GM18526 (cell line): ENCODE measurements around the gene OSBPL1A.

Source experiments
- POLR2A ChIP-seq: IDR thresholded peaks from 3 replicates; pipeline ENCODE4 v1.6.1; 2011; ENCODE audit not compliant: insufficient read length; ENCODE audit errors: extremely low read depth

OSBPL1A gene

DNA sequence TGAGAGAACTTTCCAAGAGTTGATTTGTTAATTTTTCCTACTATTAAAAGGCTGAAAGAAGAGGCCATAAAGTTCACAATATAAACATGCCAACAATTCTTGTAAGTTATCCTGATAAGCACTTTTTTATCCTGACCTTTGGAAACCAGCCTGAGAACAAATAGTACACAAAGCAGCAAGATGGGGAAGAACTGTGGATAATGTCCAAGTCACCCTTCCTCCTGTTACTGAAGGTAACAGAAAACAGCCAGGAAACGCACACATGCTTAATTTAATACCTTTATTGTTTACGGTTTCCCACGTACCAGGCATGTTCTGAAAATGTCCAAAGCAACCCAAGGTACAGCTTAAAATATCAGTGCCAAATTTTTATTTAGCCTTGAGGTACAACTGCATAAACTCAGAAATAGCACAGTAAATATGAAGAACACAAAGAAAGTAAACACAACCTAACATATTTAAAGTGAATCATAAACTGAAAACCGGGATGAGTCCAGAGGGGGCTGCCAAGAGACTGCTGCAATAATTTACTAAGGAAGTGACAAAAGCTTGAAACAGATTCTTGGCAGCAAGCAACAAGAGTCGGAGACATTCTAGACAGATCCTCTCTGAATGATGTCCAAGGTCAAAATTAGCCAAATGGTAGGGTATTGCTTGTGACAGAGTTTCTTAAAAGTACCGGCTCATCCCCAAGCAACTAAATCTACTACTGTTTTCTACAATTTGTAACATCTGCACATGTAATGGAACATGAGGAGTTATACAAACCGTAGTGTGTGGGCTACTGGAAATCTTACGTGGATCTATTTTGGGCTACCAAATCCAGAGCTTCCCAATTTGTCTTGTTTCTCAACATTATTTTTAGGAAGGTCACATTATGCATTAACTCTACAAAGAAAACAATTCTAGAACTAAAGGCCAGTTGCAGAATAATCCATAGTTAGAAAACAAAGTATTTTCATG lies 165.6 kb downstream of the OSBPL1A start:
- no peak for TF ChIP-seq POLR2A

DNA sequence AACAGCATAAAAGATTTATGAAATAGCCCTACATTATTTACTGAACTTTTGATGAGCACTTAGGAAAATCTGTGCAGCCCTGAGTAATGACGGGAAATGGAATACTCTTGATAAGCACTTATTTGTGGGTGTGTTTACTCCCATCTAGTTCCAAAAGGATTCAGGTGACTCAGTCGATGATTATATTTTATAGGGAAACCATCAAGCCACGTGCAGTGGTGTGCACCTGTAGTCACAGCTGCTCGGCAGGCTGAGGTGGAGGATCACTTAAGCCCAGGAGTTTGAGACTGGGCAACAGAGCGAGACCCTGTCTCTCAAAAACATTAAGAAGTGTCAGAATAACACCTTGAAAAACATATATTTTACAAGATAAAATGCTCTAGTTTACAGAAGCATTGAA lies 166.9 kb downstream of the OSBPL1A start:
- TF ChIP-seq POLR2A: no peak

DNA sequence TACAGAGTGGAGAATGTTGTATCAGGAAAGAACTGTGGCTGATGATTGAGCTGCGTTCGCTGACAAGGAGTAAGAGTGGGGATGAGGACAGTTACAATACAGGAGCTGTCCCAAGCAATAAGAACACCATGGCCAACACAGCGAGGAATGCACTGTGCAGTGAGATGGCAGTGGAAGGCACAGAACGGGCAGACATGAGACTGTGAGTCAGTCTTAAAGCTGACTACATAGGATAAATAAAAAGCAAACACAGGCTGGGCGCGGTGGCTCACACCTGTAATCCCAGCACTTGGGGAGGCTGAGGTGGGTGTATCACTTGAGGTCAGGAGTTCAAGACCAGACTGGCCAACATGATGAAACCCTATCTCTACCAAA lies 169.0 kb downstream of the OSBPL1A start:
- no peak for TF ChIP-seq POLR2A

DNA sequence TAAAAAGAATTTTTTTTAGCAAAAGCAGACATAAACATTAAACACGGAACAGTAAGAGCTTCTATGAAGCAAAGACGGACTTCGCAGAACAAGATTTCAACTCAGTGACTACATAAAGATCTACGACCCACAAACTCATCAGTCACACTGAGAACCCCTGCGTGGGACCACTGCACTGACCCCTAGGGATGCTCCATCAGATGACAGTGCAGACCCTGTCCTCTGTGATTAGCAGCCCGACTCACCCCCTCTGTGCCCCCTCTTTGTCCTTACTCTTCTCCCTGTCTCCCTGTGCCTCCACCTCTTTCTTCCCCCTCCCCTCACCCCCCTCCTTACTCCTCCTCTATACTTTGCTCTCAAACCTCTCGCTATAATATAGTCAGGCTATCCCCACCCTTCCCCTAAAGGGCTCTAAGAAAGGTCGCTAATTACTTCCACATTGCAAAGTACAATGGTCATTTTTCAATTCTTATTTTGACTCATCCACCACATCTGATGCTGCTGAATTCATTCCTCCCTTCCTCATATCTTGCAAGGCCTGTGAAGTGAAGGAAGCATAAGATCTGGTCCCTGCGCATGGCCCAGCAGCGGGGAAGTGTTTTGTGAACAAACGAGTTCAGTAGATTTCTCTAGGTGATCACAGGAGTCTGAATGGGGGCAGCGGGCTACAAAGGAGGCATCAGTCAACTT lies 169.5 kb downstream of the OSBPL1A start:
- no peak for TF ChIP-seq POLR2A

DNA sequence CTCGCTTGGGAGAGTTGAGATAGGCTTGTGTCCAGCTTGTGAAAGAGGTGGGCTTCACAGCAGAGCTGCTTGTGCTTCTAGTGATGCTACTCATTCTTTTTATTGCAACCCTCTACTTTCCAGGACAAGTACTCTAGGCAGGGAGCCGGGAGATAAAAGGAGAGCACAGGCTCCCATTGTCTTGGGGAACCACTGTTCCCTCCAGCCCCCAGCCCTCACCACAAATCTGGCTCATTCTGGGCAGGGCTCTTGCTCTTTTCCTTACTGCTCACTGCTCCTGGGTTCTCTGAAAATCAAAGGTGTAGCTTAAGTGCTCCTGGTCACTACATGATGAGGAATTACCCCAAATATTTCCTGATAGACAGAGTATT lies 177.3 kb downstream of the OSBPL1A start:
- no peak for TF ChIP-seq POLR2A

DNA sequence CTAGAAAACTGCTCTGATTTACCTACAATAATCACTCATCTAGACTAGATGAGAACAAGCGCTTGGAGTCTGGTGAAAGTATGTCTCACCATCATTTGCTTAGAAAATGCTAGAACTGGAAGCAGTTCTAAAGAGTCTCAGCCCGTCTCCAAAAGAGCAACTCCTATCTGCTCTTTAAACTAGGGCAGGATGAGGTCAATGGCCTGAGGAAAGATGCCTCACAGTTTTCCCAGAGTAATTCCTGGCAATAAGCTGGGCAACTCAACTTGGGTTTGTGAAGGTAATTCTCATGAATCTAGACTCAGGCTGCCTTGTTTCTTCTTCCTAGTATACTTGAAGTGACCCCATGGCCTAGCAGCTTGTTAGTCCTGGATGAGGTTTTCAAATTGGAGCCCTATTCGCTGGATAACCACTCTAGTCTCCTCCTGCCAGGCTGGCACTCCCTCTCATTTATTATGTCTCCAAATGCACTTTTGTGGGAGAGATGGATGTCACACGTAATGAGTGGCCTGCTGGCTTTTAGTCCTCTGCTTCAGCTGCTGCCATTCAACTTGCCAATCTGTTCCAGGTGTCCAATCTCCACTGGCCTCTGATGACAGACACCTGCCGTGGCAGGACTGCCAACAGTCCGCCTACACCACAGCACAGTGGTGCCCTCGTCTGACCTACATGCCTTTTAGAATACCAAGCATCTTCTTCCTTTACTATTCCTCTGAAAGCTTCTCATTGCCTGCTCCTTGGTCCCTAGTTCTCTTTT lies 177.9 kb downstream of the OSBPL1A start:
- no peak for TF ChIP-seq POLR2A

DNA sequence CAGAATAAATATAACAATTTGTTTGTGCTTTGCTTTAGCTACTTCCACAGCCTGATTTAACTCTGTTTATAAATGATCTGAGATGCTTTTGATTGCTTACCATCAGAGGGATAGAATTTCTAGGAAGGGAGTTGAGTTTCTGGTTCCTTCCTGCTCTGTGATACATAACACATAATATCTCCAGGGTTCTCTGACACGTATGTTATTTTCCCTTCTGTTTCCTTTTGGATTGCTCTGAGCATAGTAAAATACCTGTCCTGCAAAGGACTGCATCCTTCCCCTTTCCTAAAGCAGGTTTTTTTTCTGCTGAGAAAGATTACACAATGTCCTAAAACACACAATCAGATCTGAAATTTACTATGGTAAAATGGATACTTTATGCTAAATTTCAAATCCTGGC lies 182.7 kb downstream of the OSBPL1A start:
- no peak for TF ChIP-seq POLR2A

DNA sequence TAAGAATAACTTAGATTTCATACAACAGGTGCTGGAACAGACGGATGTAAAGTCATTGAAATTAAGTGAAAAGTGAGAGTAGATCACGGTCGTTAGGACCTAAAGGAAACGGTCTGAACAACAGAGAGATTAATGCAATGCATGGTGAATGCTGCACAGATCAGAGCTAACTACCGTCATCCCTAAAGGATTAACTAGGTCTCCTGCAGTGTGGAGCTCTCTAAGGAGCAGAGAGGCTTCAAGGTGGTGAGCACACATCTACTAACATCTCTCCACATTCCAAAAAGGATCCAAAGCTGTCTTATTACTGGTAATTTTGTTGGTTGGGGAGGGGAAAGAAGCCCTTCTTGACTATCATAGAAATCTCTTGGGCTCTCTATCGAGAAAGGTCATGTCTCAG lies 183.5 kb downstream of the OSBPL1A start:
- TF ChIP-seq POLR2A: no peak

DNA sequence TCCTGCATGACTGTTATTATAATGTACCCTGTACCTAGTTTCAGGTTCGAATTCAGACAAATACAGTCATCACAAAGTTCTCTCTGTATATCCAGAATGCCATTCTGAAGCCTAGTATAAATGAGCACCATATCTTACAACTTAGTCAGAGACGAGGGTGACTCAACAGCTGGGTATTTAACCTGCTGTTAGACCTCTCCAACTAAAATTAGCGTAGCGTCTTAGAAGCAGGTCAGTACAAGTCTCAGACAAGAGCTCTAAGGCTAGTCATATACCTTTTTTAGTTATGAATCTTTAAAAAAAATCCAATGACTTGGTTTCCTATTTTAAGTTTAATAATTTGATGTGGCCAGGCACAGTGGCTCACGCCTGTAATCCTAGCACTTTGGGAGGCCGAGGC lies 184.7 kb downstream of the OSBPL1A start:
- no peak for TF ChIP-seq POLR2A

DNA sequence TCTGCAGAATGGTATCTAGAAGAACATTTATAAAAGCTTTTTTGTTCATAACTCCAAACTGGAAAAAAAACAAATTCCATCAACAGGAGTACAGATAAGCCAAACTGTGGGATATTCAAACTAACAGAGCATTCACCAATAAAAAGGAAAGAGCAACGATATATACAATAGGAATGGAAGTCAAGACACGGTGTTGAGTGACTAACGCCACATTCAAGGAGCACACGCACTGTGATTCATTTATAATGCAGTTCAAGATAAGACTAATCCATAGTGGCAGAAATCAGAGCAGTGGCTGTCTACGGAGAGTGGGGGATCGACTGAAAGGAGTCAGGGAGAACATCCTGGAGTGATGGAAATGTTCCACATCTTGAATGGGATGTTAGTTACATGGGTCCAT lies 188.1 kb downstream of the OSBPL1A start:
- no peak for TF ChIP-seq POLR2A

DNA sequence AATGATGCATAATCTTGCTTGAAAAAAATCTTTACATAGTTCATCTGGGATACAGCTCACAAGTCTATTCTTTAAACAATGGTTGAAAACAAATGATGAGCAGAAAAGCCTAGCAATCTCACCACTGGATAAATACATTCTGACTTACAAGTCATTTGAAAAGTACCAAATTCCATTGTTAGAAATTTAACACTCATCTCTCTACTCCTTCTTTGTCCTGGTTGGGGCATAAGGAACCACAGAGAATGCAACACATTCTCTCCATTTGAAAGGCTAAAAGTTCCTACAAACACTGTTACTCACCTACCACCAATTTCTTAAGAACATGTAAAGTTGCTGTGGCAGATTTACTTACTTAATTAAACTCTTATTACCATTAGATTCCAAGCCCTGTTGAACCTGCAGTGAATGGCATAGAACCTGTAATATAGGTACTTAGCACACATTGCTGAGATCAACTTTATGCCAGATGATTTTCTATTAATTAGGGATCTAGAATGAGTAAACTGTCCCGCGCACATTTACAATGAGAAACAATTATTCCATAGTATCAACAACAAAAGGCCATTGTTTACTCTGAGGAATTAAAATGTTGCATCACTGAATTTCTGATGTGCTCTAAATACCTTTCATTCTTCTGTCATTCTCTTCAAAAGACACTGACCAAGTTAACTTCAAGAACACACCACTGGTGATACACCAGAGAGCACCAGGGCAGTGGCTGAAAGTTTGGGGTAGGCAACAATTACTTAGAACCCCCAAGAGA lies 189.2 kb downstream of the OSBPL1A start:
- TF ChIP-seq POLR2A: no peak

DNA sequence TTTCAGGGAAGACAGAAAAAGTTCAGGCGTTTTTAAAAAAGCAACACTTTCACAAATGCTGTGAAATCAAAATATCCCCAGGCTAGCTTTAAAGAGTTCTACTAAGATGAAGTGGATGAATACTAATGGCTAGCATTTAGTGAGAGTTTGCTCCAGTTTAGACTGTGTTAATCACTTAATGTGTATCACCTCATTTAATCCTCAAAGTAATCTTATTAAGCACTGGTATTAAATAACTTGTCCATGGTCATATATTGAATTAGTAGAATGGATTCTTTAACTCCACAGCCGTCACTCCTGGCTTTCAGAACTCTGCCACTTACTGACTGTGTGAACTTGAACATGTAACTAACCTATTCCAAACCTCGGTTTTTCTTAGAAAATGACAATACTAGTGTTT lies 192.7 kb downstream of the OSBPL1A start:
- no peak for TF ChIP-seq POLR2A

DNA sequence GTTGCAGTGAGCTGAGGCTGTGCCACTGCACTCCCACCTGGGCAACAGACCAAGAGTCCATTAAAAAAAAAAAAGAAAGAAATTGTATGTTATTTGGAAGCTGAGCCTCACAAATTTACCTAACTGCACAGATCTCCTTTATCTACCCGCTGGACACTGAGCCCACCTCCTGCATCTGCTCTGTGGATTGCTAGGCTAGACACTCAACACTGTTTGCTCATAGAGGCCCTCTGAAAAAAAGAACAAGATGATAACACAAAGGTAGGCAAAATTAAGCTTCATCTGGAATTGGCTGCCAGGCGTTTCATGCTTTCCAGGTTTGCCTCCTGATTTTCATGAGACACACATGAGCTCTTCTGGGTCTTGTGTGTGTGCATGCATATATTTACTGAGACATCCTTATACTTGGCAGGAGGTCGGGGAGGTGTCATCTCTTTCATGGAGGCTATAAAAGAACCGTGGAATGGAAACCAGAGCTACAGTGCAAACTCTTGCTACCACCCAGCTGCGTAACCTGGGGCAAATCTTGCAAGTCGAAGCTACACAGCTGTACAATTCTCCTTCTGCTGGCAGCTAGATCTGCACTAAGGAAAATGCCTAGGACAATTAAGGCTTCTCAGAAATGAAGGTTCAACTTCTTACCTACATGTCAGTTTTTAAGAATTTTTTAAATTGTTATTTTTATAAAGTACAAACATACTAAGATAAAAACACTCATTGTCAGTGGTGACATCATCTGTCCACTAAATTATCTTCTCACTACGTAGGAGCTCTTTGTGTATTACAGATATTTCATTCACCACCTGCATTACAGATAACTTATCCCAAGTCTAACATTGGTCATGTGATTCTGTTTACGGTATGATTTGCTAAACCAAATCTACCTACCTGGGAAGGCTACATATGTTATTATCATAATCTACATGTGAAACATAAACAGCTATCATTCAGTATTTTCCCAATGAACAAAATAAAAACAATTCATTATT lies 195.6 kb downstream of the OSBPL1A start:
- no peak for TF ChIP-seq POLR2A
